GM12878 (cell line): ENCODE measurements around the gene ZNF365. TPM values are rescaled to one million over a fixed set of nuclear protein-coding genes. Genes with fewer than 3 reads are reported as not detected.
"Not testable (repeated sequence)": the region's sequence is repeated elsewhere in the genome, so short reads cannot be mapped to it uniquely, and the experiment has no call there.

Experiments used
- ATAC-seq: fragments of 200-7000 bp; cut with Tn5 transposase; 3 replicates; pipeline ENCODE4 v1.9.1; 2020; ENCODE audit warnings: mild to moderate bottlenecking, moderate library complexity
- BruUV-seq: library from RNA; stranded (reverse); fragments of 400-500 nt; replicated peaks from 2 replicates; lab custom pipeline; 2021; lab: Mats Ljungman, UMichigan
- CTCF ChIA-PET: fragments of 300-600 bp; sonication (Branson Sonifier 250); formaldehyde crosslinking; extraction: SDS; loops from one replicate; lab custom pipeline; 2021; ENCODE audit warnings: inconsistent platforms; lab: Yijun Ruan, JAX
- POLR2A ChIA-PET: fragments of 350-600 bp; formaldehyde crosslinking; extraction: SDS; loops from one replicate; lab custom pipeline; 2021; ENCODE audit warnings: inconsistent platforms; lab: Charles Lee
- RAD21 ChIA-PET: fragments of 300-600 bp; sonication (Branson Sonifier 250); formaldehyde crosslinking; loops from one replicate; lab custom pipeline; 2023; ENCODE audit warnings: antibody characterized with exemption; ENCODE audit not compliant: unreplicated experiment; lab: Charles Lee
- SMC1A ChIA-PET: fragments of 300-600 bp; sonication (Branson Sonifier 250); formaldehyde crosslinking; loops from one replicate; lab custom pipeline; 2023; ENCODE audit not compliant: unreplicated experiment, uncharacterized antibody; lab: Charles Lee
- DNase-seq: peaks from one replicate; pipeline ENCODE4 v3.0.0-alpha.2; 2011; ENCODE audit warnings: low read depth, low spot score
- FAIRE-seq: peaks from 3 replicates; lab custom pipeline; 2011; peaks lifted over from hg19 to GRCh38; lab: Jason Lieb, UNC
- H2AFZ ChIP-seq: 2 replicates; pipeline ENCODE4 v1.6.0; 2011; ENCODE audit warnings: low read depth, low read length, control low read depth; ENCODE audit not compliant: control insufficient read depth
- H3K27ac ChIP-seq: 2 replicates; pipeline ENCODE4 v1.5.1; 2011; ENCODE audit warnings: control low read depth; ENCODE audit not compliant: control insufficient read depth, insufficient read depth
- H3K27me3 ChIP-seq, 2 experiments: replicated peaks in 1 of 2; 2 replicates each; pipeline versions ENCODE4 v1.6.0 to v1.6.1; 2011; ENCODE audit warnings: low read length in 1 of 2; ENCODE audit not compliant: control insufficient read depth in 2 of 2, insufficient read depth in 2 of 2
- H3K36me3 ChIP-seq, 2 experiments: 2 replicates each; pipeline ENCODE4 v1.5.1; 2011; ENCODE audit warnings: low read length in 1 of 2; ENCODE audit not compliant: control insufficient read depth in 2 of 2, insufficient read depth in 2 of 2
- H3K4me1 ChIP-seq: 2 replicates; pipeline ENCODE4 v1.6.1; 2011; ENCODE audit warnings: mild to moderate bottlenecking, low read length, moderate library complexity, mixed read lengths; ENCODE audit not compliant: control insufficient read depth, insufficient read depth
- H3K4me2 ChIP-seq: 2 replicates; pipeline ENCODE4 v1.6.0; 2011; ENCODE audit warnings: control low read depth; ENCODE audit not compliant: control insufficient read depth, insufficient read depth
- H3K4me3 ChIP-seq: fragments of 200-600 bp; sonication (generic); 2 replicates; pipeline ENCODE4 v1.5.1; 2016
- H3K79me2 ChIP-seq: 2 replicates; pipeline ENCODE4 v1.6.0; 2011; ENCODE audit warnings: low read length; ENCODE audit not compliant: control insufficient read depth, insufficient read depth
- H3K9ac ChIP-seq: 2 replicates; pipeline ENCODE4 v1.8.0; 2011; ENCODE audit warnings: low read length, control low read depth, mixed read lengths; ENCODE audit not compliant: control insufficient read depth, insufficient read depth
- H3K9me3 ChIP-seq: replicated peaks from 3 replicates; pipeline ENCODE4 v1.5.1; 2011; ENCODE audit warnings: mild to moderate bottlenecking, low read length; ENCODE audit not compliant: control insufficient read depth, insufficient read depth
- H4K20me1 ChIP-seq: 2 replicates; pipeline ENCODE4 v1.6.0; 2011; ENCODE audit not compliant: control insufficient read depth, insufficient read depth
- KAT2A ChIP-seq: conservative IDR thresholded peaks from 2 replicates; pipeline ENCODE4 v1.6.1; 2011; ENCODE audit warnings: low read depth, low read length; ENCODE audit not compliant: control insufficient read depth
- RCOR1 ChIP-seq: conservative IDR thresholded peaks from 2 replicates; pipeline ENCODE4 v1.6.1; 2012; ENCODE audit warnings: low read depth, low read length, improper control_type of control experiment
- SIX5 ChIP-seq: IDR thresholded peaks from 2 replicates; pipeline ENCODE4 v1.6.1; 2011; ENCODE audit warnings: mild to moderate bottlenecking, low read depth, low read length, moderate library complexity; ENCODE audit not compliant: severe bottlenecking
- TCF3 ChIP-seq: IDR thresholded peaks from 2 replicates; pipeline ENCODE4 v1.6.1; 2012; ENCODE audit warnings: low read depth, mild to moderate bottlenecking, low read length, borderline replicate concordance; ENCODE audit not compliant: insufficient read depth
- YY1 ChIP-seq: IDR thresholded peaks from 2 replicates; pipeline ENCODE4 v1.6.1; 2011; ENCODE audit warnings: low read depth, mild to moderate bottlenecking, low read length
- ZBTB11 ChIP-seq: fragments of 450-650 bp; formaldehyde crosslinking; IDR thresholded peaks from 2 replicates; pipeline ENCODE4 v1.5.0; 2022; ENCODE audit warnings: mild to moderate bottlenecking, missing genetic modification characterization
- WGBS: methylation state at CpG from one replicate; pipeline ENCODE4 v1.1.6; 2016; ENCODE audit warnings: low lambda C conversion rate; ENCODE audit not compliant: insufficient replicate concordance, insufficient coverage; ENCODE audit errors: missing lambda C conversion rate; 5-methylcytosine and 5-hydroxymethylcytosine counted together
- in situ Hi-C: fragments of 300-500 bp; cut with MboI; formaldehyde crosslinking; loops from 9 replicates; pipeline ENCODE4 v1.14.3; 2018; ENCODE audit warnings: mixed read lengths
- intact Hi-C: fragments of 100-400 bp; cut with micrococcal nuclease; formaldehyde crosslinking; loops from one replicate; pipeline ENCODE4 v1.14.2; 2022; ENCODE audit not compliant: unreplicated experiment
- polyA plus RNA-seq, 11 experiments: library from polyadenylated mRNA; depleted of rRNA in 4 of 11; unstranded in 6 of 11; stranded (reverse) in 5 of 11; fragments of >200 nt; fragmentation: Nextera tagmentation in 4 of 11; fragmentation: Illumina TruSeq in 1 of 11; extraction: Ambion mirVana in 4 of 11; extraction: Trizol in 1 of 11; gene quantifications; 1 replicate in 1 of 11; 2 replicates in 10 of 11; pipeline versions ENCODE4 v1.2.1 to v1.2.3, GENCODE V29; 2011 to 2016; ENCODE audit warnings: inconsistent platforms in 2 of 11, missing spikeins in 2 of 11, low read depth in 1 of 11
- total RNA-seq, 4 experiments: library from RNA; depleted of rRNA in 3 of 4; stranded (reverse); fragments of >200 nt in 3 of 4; fragmentation: Illumina TruSeq in 1 of 4; extraction: Trizol in 1 of 4; gene quantifications; 2 replicates each; pipeline versions ENCODE4 v1.2.1 to v1.2.3, GENCODE V29; 2013 to 2021
- TF ChIP-seq, protein P1 (sequence below): fragments of 450-650 bp; IDR thresholded peaks from 2 replicates; pipeline ENCODE4 v1.6.1; 2017; ENCODE audit warnings: antibody characterized with exemption, mild to moderate bottlenecking, moderate library complexity

Gene ZNF365
- total and polyA plus RNA-seq, 10 of the 15 experiments (the other 5 are each of a cell fraction or from before 2014, with no cell fraction given): 0.08 TPM; not detected in 9

DNA sequence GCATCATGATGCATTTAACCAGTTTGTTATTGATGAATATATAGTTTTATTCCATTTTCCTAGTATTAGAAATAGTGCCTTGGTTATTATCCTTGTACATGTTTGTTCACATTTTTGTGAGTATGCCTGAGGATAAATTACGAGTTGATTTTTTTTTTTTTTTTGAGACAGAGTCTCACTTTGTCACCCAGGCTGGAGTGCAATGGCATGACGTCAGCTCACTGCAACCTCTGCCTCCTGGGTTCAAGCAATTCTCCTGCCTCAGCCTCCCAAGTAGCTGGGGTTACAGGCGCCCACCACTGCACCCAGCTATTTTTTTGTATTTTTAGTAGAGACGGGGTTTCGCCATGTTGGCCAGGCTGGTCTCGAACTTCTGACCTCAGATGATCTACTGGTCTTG, 4.7 kb downstream of the ZNF365 start:
- H3K4me1 ChIP-seq, ATAC-seq, H3K36me3 ChIP-seq, H4K20me1 ChIP-seq, intact Hi-C loops, H3K4me2 ChIP-seq, BruUV-seq, DNase-seq, POLR2A ChIA-PET, H3K4me3 ChIP-seq, H3K27ac ChIP-seq, in situ Hi-C loops, FAIRE-seq, RAD21 ChIA-PET, H2AFZ ChIP-seq, H3K9me3 ChIP-seq, H3K79me2 ChIP-seq, H3K9ac ChIP-seq: not testable (repeated sequence)
- 47% methylated on average over 5 of the region's 6 CpGs for WGBS
- peaks cover 6 to 15% of the 10 kb centered on the region in 2 experiments; a peak in 3 of 4 replicates for H3K27me3 ChIP-seq
- ChIA-PET SMC1A (interaction anchor here (0.6 kb wide), 1 partner anchor 502 kb away, joined by 3 read pairs; no protein-coding TSS in a partner anchor), CTCF (interaction anchor here (0.7 kb wide), 1 partner anchor 98 kb away, joined by 3 read pairs; no protein-coding TSS in a partner anchor)

DNA sequence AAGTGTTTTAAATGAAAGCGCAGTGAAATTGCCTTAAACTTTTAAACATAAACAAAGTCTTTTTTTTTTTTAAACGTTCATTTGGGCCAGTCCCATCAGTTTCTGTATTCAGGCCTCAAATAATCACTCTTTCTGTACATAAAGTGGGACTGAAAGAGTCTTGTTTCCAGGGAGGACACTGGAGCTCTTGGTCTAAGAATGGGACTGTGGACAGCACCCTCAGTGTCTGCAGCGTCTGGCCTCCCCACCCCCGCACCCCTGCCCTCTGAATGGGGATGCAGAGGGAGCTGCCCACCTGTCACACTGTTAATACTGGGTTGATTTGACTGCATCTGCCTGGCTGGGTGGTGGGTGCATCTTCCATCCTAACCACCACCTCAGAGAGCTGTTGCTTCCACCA, 5.2 kb downstream of the ZNF365 start:
- no peak overlapping the region for H3K4me3 ChIP-seq
- intact Hi-C loops (no loop called here), in situ Hi-C loops (no loop called here)
- BruUV-seq: no TSS peak
- SMC1A ChIA-PET: no interaction called here
- DNase-seq: no peak
- no peak overlapping the region for H3K9ac ChIP-seq
- peaks cover 6 to 11% of the 10 kb centered on the region in 2 experiments; a peak in 3 of 4 replicates for H3K27me3 ChIP-seq
- H3K9me3 ChIP-seq: no peaks in the 10 kb centered on the region
- no peaks in the 10 kb centered on the region for H3K4me1 ChIP-seq
- FAIRE-seq: no peak
- RAD21 ChIA-PET: interaction anchor here (0.5 kb wide), 1 partner anchor 755 kb away, joined by 3 read pairs; no protein-coding TSS in a partner anchor
- TF ChIP-seq KAT2A (no peak), RCOR1 (no peak), ZBTB11 (CRISPR knock-in tag) (no peak), YY1 (no peak), TCF3 (no peak), SIX5 (no peak)
- TF ChIP-seq, protein P1, sequence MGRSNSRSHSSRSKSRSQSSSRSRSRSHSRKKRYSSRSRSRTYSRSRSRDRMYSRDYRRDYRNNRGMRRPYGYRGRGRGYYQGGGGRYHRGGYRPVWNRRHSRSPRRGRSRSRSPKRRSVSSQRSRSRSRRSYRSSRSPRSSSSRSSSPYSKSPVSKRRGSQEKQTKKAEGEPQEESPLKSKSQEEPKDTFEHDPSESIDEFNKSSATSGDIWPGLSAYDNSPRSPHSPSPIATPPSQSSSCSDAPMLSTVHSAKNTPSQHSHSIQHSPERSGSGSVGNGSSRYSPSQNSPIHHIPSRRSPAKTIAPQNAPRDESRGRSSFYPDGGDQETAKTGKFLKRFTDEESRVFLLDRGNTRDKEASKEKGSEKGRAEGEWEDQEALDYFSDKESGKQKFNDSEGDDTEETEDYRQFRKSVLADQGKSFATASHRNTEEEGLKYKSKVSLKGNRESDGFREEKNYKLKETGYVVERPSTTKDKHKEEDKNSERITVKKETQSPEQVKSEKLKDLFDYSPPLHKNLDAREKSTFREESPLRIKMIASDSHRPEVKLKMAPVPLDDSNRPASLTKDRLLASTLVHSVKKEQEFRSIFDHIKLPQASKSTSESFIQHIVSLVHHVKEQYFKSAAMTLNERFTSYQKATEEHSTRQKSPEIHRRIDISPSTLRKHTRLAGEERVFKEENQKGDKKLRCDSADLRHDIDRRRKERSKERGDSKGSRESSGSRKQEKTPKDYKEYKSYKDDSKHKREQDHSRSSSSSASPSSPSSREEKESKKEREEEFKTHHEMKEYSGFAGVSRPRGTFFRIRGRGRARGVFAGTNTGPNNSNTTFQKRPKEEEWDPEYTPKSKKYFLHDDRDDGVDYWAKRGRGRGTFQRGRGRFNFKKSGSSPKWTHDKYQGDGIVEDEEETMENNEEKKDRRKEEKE: no peak
- TF ChIP-seq, all 136 proteins: peak for 0
- Histone ChIP-seq H3K4me2 (no peak overlapping the region), H2AFZ (no peak overlapping the region), H4K20me1 (no peaks in the 10 kb centered on the region), H3K36me3 (no peaks in the 10 kb centered on the region), H3K79me2 (no peaks in the 10 kb centered on the region), H3K27ac (no peak overlapping the region)
- no peak for ATAC-seq
- POLR2A ChIA-PET: no interaction called here
- CTCF ChIA-PET: interaction anchor here (0.7 kb wide), 1 partner anchor 98 kb away, joined by 3 read pairs; no protein-coding TSS in a partner anchor
- WGBS: 66% methylated on average over 4 of the region's 4 CpGs
